GM21619 (cell line): ENCODE data around the gene TAS1R1.
"Not testable (repeated sequence)": the region's sequence is repeated elsewhere in the genome, so short reads cannot be mapped to it uniquely, and the experiment has no call there.

Experiments used
- ATAC-seq: cut with Tn5 transposase; IDR thresholded peaks from one replicate; pipeline ENCODE4 v1.9.1; 2021; ENCODE audit not compliant: unreplicated experiment

The TAS1R1 gene

DNA sequence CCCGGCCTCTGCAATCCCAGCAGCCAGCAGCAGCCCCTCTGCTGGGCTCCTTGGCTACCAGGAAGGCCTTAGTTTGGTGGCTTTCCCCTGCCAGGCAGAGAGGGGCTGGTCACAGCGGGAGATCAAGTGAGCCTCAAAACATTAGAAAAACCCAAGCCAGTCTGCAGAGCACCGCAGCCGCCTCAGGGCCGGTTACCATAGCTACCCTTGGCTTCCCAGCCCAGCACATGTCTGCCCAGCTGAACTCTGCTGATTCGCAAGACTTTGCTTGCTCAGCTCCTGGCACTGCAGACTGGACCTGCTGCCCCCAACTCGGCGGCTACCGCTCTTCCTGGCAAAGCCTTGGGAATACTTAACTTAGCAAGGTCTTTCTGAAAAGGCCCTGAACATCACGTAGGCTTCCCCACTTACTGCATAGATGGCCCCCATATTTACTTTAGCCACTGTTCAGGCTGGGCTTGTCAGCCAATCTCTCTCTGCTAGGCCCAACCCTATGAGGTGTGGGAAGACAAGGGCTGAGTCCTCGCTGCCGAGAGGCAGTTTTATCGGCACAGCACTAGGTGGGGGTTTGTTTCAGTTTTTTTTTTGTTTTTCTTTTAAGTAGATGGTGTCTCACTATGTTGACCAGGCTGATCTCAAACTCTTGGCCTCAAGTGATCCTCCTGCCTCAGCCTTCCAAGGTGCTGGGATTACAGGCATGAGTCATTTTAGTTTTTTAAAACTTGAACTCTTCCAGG, 35.0 kb upstream of the TAS1R1 start:
- no peak for ATAC-seq

DNA sequence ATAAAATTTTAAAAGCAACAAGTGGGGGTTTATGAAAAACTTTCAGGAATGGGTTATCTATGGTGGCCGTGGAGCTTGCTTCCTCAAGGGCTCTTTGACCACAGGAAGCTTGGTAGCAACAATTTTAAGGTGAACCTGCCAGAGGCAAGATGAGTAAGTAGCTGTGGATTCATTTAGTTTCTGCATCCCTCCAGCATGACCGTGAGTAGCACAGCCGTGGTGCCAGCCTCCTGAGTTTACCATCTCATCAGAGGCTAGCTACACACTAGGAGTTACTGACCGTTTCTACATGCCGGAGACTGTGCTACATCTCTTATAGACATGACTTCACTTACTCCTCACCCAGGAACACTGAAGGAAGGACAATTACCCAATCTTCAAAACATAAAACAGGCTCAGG, 33.6 kb upstream of the TAS1R1 start:
- ATAC-seq: no peak

GRCh38 chr1:6523566-6523965, 31.5 kb upstream of the TAS1R1 start:
- ATAC-seq: no peak

GRCh38 chr1:6526316-6526715, 28.8 kb upstream of the TAS1R1 start:
- ATAC-seq: no peak

DNA sequence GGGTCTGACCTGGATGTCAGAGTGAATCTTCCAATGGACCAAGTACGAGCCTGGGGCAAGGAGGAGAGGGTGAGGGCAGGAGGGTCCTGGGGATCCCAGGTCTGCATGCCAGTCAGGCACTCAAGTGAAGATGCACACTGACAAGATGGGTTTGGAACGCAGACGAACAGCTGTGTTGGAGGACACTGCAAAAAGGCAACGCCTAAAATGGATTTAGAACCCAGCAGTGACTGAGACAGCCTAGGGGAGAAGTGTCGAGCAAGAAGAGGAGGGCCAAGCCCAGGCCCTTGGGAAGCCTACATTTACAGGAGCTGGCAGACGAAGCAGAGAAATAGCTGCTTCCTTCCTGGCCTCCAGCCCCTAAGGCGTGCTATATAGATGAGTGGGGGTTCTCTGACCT, 26.6 kb upstream of the TAS1R1 start:
- ATAC-seq: no peak

DNA sequence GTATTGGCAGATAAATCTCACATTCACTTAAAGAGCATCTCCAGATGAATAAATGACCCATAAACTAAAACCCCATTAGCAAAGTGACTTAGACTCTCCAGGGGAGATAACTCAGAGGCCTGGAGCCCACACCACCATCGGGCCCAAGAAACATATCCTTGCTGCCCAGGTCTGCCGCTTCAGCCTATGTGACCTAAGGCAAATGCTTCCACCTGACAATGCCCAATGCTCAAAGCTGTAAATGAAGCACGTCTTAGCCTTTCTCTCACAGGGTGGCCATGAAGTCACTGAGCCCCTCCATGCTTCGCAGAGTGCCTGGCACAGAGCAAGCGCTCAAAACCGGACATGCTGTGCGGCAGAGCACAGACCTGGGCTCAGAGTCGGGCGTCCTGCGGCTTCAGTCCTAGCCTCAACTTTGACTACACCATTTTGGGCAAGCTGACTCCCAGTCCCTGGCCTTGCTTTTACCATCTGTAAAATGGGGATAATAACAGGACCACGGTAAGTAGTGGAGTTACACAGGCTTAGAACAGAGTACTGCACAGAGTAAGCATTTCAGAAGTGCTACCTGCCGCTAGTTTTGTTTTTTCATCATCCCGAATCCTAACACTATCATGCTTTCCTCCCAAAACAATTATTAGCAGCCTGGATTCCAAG, 24.5 kb upstream of the TAS1R1 start:
- ATAC-seq: no peak

GRCh38 chr1:6531996-6532395, 23.1 kb upstream of the TAS1R1 start:
- ATAC-seq: no peak

DNA sequence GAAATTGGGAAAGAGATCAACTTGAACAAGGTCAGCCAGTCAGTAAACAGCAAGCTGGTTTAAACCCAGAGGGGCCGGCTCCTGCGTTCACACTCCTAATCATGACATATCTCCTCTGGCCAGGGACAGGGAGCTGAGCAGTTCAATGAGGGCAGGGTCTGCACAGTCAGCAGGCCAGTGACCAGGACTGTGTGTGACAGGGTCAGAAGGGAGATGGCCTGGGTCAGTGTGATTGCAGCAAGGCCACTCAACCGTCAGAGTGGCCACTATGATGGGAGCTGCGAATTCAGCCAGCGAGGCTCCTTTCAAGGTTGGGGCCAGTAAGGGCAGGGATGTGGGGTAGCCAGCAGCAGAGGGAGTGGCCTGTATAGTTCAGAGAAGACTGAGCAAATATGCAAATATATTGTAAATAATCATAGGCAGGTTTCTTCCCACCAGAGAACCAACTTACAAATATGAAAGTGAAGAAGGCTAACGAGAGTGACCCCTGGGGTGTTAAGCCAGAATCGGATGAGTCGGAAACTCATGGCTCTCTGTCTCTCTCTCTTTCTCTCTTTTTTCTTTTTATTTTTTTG, 20.8 kb upstream of the TAS1R1 start:
- ATAC-seq: no peak

DNA sequence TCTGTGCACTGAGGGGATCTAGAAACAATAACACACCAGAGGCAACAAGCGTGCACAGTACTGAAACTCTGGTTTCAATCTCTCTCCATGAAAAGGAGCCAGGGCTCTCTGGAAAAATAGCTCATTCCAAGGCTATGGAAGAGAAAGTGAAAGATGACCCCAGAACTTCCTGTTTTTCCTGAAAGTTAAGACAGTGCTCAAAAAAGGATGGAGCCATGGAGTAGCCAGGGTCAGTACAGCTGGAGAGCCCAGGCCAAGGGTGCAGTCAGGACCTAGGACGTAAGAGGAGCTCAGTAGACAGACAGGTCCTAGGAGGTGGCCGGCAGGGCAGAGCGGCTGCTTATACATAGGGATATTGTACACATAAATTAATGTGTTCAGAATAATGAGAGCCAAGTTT, 19.9 kb upstream of the TAS1R1 start:
- ATAC-seq: no peak

GRCh38 chr1:6536291-6536690, 18.8 kb upstream of the TAS1R1 start:
- no peak for ATAC-seq

- no peak for ATAC-seq
These were observed 16.2 kb upstream of the TAS1R1 start for GRCh38 chr1:6538956-6539355.

- ATAC-seq: no peak
These were observed 10.3 kb upstream of the TAS1R1 start for GRCh38 chr1:6544831-6545230.

DNA sequence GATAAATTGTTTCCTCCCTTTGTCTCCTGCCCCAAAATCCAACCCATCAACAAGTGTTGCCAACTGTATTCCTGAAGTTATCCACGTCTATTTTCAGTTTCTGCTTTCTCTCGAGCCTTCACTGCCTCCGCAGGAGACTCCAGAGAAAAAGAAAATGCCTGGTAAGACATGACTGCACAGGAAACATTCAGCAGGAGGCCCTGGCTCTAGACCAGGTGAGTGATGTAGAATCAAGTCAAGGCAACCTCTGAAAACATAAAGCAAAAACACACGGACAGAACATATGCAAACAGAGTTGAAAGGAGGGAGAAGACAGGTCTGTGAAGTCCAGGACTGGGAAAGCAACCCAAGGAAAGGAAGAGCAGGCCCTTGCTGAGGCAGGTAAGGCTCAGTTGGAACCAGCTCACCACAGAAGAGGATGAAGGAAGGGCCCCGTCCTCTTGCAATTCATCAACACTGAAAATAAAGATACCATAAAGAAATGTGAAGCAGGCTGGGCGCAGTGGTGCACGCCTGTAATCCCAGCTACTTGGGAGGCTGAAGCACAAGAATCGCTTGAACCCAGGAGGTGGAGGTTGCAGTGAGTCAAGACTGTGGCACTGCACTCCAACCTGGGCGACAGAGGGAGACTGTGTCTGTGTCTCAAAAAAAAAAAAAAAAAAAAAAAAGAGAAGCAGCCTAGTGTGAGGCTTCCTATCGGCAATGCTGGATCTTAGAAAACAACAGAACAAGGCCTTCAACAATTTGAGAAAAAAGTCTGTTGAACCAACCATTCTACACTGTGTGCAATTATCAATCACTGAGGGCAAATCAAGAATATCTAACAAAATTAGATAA, 9.6 kb upstream of the TAS1R1 start:
- no peak for ATAC-seq

DNA sequence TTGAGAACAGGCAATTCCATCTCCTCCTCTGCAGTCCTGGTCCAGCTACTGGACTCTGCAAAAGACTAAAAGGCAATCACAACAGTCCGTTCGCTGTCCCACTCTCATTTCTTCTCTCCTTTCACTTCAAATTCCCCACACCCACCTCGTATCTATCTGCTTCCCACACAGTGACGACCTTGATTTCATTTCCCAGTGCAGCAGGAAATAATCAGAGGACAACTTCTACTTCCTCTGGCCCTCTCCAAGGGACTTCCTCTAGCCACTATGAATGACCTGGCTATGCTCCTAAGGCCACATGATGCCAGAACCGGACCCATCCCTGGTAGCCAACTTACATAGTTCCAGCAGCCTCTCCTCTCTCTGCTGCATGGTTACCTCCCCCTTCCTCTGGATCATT, 8.8 kb upstream of the TAS1R1 start:
- no peak for ATAC-seq

GRCh38 chr1:6547301-6547700, 7.8 kb upstream of the TAS1R1 start:
- ATAC-seq: no peak

DNA sequence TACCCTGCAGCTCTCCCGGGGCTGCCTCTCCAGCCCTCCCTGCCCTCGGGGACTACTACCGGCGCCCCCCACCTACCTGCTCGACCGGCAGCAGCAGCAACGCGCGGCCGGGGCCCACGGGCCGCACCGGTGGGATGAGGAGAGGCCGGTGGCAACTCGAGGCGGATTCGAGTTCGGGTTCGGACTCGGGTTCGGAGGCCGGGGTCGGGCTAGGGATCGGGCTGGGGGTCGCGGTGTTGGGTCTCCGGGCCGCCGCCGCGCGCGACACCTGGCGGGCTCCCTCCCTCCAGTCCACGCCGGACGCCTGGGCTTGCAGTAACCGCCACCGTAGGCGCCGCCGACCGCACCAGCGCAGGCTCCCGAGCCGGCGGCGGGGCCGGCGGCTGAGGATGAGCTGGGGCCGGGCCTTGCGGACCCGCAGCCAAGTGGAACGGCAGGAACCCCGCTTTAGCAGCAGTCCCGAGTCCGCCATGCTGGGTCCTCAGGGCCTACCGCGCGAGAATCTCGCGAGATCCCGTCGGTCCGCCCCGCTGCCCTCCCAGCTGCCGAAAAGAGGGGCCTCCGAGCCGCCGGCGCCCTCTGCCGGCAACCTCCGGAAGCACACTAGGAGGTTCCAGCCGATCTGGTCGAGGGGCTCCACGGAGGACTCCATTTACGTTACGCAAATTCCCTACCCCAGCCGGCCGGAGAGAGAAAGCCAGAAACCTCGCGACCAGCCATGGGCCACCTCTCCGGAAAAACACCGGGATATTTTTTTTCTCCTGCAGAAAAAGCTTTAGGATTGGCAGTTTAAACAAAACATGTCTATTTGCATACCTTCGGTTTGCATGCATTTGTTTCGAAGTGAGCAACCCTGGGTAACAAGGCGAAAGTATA, 838 bp upstream of the TAS1R1 start, which contains the start of gene NOL9:
Gene NOL9, minus strand, starts transcription at position 483 of the 876 bp plus-strand sequence. Its CDS starts 11 bp downstream, at position 472.
- peak; percentile 92 for ATAC-seq

- no peak for ATAC-seq
These were observed 2.5 kb downstream of the TAS1R1 start for GRCh38 chr1:6557597-6557996.

DNA sequence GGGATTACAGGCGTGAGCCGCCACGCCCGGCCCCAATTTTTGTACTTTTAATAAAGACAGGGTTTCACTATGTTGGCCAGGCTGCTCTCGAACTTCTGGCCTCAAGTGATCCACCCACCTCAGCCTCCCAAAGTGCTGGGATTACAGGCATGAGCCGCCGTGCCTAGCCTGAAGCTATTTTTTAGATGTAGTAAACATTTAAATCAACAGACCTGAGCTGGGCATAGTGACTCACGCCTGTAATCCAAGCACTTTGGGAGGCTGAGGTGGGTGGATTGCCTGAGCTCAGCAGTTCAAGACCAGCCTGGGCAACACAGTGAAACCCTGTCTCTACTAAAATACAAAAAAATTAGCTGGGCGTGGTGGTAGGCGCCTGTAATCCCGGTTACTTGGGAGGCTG, 4.1 kb downstream of the TAS1R1 start:
- ATAC-seq: not testable (repeated sequence)

DNA sequence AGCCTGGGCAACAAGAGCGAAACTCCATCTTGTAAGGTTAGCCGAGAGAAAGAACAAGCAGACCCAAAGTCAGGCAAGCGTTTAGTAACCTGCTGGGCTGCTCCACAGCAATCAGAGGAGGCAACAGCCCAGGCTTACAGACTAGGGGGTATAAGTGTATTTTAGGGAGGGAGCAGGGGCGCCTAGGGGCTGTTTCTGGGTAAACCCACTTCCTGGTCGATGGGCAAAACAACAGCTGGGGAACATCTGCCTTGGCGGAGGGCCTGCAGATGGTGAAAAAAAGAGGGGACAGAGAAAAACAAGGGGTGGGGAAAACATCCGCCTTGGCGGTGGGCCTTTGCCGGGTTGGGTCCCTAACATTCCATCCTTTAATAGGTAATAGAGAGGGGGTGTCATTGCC, 5.2 kb downstream of the TAS1R1 start:
- no peak for ATAC-seq

GRCh38 chr1:6569033-6569432, 13.9 kb downstream of the TAS1R1 start:
- ATAC-seq: no peak
